ENCODE results near the gene TMPRSS2. TPM values are rescaled to one million over a fixed set of nuclear protein-coding genes. Genes with fewer than 3 reads are reported as not detected.

The TMPRSS2 gene
- total and polyA plus RNA-seq, 2 donors (not counting 3 experiments of a cell fraction or from before 2014, with no cell fraction given) = not detected

GRCh38 chr21:41470054-41470453, 37.9 kb downstream of the TMPRSS2 start:
- ChIA-PET CTCF (interaction anchor here (0.8 kb wide), 1 partner anchor 10 kb away, joined by 4 read pairs; no protein-coding TSS in a partner anchor), POLR2A (no interaction called here)
- H3K4me1 ChIP-seq (ENCODE audit: control insufficient read depth, extremely low read depth, insufficient read depth, low read length) = no peaks in the 10 kb centered on the region
- no peak overlapping the region for H2AFZ ChIP-seq (ENCODE audit: low read depth, low read length)
- no peak for DNase-seq (ENCODE audit: low read depth, low spot score)
- intact Hi-C loops (cut with micrococcal nuclease) (no loop called here), dilution Hi-C loops (cut with MboI; ENCODE audit: extremely low pct_ligation_motif_present, low sequenced_read_pairs) (no loop called here)
- no peaks in the 10 kb centered on the region for H3K79me2 ChIP-seq (ENCODE audit: control insufficient read depth, insufficient read depth, low read length)
- no peaks in the 10 kb centered on the region for H3K9me3 ChIP-seq (replicated peaks; ENCODE audit: control insufficient read depth, insufficient read depth, low read length)
- no peak overlapping the region for H3K4me3 ChIP-seq (replicated peaks in 1 of 3; ENCODE audit: insufficient read depth in 1 of 3, low read depth in 1 of 3, low read length in 3 of 3)
- H3K27me3 ChIP-seq (ENCODE audit: control insufficient read depth in 2 of 2, insufficient read depth in 2 of 2, low read length in 2 of 2) = no peaks in the 10 kb centered on the region
- H3K9ac ChIP-seq (replicated peaks; ENCODE audit: extremely low read depth, insufficient read depth, low read length) = no peak overlapping the region
- no peaks in the 10 kb centered on the region for H3K36me3 ChIP-seq (ENCODE audit: control insufficient read depth in 2 of 2, extremely low read depth in 1 of 2, insufficient read depth in 2 of 2, low read length in 2 of 2)
- H3K4me2 ChIP-seq (ENCODE audit: insufficient read depth, low read length) = no peak overlapping the region
- no peak overlapping the region for H3K27ac ChIP-seq (ENCODE audit: insufficient read depth, low read depth, low read length)
- no peak for FAIRE-seq
- no peak for TF ChIP-seq MAX (IDR thresholded peaks at IDR 0.05; ENCODE audit: insufficient read depth, insufficient read length)
- TF ChIP-seq MYC (IDR thresholded peaks at IDR 0.05; ENCODE audit: low read depth, low read length) = no peak
- no peak for TF ChIP-seq CTCF (IDR thresholded peaks at IDR 0.05; ENCODE audit: extremely low read depth in 1 of 2, insufficient read depth in 1 of 2, low read depth in 1 of 2, low read length in 2 of 2)
- TF ChIP-seq JUN (IDR thresholded peaks at IDR 0.05; ENCODE audit: borderline replicate concordance, insufficient read depth, insufficient read length, low read depth) = no peak
- TF ChIP-seq GATA2 (IDR thresholded peaks at IDR 0.05; ENCODE audit: insufficient read depth, insufficient read length, low read depth, low read length) = no peak
- TF ChIP-seq POLR2AphosphoS5 (IDR thresholded peaks at IDR 0.05; ENCODE audit: insufficient read depth, low read depth, low read length) = no peak
- no peak for TF ChIP-seq EZH2 (IDR thresholded peaks at IDR 0.05; ENCODE audit: borderline replicate concordance, low read depth, low read length, severe bottlenecking)
- TF ChIP-seq FOS (IDR thresholded peaks at IDR 0.05; ENCODE audit: borderline replicate concordance, insufficient read depth, low read length) = no peak
- TF ChIP-seq POLR2A (IDR thresholded peaks at IDR 0.05; ENCODE audit: low read depth, low read length) = no peak
- no TSS peak for BruUV-seq (replicated peaks)
- no peaks in the 10 kb centered on the region for H3K9me1 ChIP-seq (replicated peaks; ENCODE audit: control insufficient read depth, extremely low read depth, insufficient read depth, low read length)
- H4K20me1 ChIP-seq (replicated peaks; ENCODE audit: control insufficient read depth, extremely low read depth, insufficient read depth, low read length) = no peaks in the 10 kb centered on the region

Data from endothelial cell of umbilical vein (primary cell).